ENCODE results near the gene UBTF.
A peak's percentile ranks its signal among the peaks of the same experiment; 100 is the strongest.

Gene UBTF, protein sequence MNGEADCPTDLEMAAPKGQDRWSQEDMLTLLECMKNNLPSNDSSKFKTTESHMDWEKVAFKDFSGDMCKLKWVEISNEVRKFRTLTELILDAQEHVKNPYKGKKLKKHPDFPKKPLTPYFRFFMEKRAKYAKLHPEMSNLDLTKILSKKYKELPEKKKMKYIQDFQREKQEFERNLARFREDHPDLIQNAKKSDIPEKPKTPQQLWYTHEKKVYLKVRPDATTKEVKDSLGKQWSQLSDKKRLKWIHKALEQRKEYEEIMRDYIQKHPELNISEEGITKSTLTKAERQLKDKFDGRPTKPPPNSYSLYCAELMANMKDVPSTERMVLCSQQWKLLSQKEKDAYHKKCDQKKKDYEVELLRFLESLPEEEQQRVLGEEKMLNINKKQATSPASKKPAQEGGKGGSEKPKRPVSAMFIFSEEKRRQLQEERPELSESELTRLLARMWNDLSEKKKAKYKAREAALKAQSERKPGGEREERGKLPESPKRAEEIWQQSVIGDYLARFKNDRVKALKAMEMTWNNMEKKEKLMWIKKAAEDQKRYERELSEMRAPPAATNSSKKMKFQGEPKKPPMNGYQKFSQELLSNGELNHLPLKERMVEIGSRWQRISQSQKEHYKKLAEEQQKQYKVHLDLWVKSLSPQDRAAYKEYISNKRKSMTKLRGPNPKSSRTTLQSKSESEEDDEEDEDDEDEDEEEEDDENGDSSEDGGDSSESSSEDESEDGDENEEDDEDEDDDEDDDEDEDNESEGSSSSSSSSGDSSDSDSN

DNA sequence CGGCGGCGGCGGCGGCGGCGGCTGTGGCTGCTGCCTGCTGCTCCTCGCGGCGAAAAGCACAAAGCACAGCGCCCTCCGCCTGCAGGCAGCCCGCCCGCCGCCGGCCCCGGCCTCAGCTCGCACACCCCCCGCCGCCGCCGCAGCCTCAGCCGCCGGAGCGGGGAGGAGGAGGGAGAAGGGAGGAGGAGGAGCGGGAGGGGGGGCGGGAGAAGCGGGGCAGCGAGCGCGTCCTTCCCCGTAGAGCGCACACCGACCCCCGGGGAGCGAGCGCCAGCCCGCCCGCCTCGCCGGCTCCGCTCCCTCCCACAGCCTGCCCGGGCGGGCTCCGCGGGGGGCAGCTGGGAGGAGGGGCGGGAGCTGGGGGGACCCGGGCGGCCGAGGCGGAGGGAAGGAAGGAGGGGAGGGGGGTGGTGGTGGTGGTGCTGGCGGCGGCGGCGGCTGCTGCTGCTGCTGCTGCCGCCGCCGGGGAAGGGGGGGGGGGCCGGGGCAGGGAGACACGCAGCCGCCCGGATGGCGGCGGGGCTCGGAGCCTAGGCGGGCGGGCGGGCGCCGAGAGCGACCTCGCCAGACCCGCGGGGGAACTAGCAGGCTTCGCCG is at the start of gene UBTF:
UBTF (minus strand) TSS at position 60 of the 597 bp plus-strand sequence. CDS start 1,446 bp downstream, outside the sequence.
- peak; percentile 62 for DNase-seq (ENCODE audit: low read depth)

DNA sequence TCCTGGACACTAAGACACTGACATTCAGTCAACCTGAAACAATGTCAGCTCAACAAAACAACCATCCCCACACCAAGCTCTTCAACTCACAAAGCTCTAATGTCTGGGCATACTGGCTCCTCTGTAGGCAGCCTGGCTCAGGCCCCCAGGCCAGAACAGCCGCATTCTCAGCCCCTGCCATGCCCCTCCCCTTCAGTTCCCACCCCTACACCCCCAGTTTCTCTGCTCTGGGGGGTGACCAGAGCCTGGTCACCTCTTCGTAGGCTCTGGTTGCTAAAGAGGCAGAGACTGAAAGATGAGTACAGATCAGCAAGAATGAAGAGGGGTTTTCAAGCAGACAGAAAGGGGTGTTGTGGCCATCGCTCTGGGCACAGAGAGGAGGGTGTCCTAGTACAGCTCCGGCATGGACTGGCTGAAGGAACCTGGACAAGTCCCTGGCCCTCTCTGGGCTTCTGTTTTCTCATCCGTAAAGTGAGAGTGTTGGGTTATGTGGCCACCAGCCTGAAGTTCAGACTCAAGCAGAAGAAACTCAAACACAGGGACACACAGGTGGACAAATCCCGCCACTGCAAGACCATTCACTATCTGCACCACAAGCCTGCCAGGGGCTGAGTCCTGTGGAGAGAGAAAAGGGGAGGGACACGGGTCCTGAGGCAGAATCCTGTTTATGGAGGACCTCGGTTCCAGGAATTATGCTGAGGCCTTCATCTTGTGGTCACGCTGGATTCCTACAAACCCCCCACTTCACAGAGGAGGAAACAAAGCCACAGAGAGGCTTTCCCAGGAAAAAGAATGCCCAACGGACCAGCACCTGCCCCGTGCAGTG is 49.4 kb upstream of the UBTF start:
- DNase-seq (ENCODE audit: low read depth) = no peak

DNA sequence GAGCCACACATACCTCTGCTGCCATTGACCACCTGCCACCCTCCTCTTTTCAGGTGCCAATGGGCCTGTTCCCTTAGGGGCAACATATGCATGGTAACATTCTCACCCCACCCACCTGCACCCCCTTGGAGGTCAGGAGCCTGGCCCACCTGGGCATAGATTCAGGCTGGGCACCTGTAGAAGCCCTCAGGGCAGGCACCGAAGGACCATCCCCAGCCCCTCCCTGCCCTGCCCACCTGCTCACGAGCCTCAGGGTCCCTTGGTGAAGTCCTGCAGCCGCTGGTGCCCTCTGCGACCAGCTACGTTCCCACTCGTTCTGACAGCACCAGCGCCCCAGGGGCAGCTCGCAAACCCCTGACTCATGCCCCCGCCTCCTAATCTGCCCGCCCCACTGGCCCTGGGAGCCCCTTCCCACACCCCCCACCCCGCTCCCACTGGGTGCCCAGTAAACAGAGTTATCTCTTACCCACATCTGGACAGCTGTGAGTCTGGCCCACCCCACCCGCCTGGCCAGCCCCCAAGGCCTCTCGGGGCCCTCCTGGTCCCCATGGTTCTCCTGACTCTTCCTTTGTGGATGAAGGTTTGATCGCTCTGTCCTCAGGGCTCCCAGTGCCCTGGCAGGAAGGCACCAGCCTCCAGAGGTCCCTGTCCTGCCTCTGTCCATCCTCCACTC is 48.5 kb upstream of the UBTF start, which contains the start of gene SLC4A1:
SLC4A1 (minus strand) TSS at position 318 of the 673 bp plus-strand sequence. CDS start 5,269 bp downstream, outside the sequence.
- no peak for DNase-seq (ENCODE audit: low read depth)

DNA sequence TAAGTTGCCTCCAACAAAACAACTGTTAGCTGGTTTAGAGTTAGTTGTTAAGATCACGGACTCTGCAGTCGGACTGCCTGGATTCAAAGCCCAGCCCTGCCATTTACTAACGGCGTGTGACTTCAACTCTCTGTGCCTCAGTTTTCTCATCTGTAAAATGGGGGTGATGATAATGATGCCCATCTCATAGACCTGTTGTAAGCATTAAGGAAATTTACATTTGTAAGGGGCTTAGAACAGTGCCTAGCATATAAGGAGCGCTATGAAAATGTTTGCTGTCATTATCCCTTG is 47.6 kb upstream of the UBTF start:
- DNase-seq (ENCODE audit: low read depth) = no peak

GRCh38 chr17:44266402-44267164 is 47.1 kb upstream of the UBTF start:
- no peak for DNase-seq (ENCODE audit: low read depth)

DNA sequence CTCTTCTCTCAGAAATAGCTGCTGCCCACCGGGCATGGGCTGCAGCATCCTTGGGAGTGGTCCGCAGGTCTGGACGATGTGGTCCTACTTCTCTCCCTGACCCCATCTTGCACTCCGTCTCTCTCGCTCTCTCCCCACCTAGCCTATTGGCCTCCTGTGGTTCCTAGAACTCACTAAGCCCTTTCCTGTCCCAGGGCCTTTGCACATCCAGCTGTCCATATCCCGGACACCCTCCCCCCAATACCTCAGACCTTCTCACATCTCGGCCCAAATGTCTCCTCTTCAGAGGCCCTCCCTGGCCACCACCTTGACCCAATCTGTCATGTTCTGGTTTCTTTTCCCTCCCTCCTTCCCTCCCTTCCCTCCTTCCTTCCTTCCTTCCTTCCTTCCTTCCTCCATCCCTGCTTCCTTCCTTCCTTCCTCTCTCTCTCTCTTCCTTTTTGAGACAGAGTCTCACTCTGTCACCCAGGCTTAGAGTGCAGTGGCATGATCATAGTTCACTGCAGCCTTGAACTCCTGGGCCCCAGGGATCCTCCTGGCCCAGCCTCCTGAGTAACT is 43.9 kb upstream of the UBTF start:
- DNase-seq (ENCODE audit: low read depth) = no peak

DNA sequence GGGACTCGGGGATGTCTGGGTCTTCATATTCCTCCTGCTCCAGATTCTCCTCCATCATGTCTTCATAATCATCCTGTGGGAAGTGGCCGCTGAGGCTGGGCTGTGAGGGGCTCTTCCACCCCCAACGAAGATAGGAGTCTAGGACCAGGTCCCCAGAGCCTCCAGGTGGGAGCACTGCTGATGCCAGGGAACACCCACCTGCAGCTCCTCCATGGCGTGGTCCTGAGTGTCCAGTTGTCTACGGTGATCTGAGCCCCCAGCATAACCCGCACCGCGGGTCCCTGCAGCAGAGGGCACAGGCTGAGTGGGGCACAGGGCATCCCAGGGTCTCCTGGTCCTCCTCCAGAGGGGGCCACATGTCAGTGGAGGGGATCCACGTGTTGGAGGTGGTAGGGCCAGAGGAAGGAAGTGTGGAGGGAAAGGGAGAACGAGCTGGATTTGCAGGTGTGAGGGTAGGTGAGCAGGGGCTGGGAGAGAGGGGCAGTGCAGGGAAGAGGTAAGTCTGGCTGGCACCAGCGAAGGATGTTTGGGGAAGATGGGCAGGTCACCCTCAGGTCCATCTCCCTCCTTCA is 43.3 kb upstream of the UBTF start:
- DNase-seq (ENCODE audit: low read depth) = no peak

DNA sequence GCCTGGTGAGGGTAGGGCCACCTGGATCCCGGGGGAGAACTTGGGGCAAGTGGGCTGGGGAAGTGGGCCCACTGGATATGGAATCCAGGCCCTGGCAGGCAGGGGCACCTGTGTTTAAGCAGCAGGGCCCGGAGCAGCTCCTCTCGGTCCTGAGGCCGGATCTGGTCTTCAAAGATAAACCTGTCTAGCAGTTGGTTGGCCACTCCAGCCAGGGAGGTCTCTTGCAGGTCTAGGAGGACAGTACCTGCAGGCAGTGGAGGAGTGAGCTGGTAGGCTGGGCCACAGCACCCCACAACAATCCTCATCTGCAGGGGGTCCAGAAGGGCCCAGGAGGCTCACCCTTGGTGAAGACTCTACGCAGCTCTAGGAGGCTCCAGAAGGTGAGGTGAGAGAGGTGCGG is 40.8 kb upstream of the UBTF start:
- DNase-seq (ENCODE audit: low read depth) = no peak

DNA sequence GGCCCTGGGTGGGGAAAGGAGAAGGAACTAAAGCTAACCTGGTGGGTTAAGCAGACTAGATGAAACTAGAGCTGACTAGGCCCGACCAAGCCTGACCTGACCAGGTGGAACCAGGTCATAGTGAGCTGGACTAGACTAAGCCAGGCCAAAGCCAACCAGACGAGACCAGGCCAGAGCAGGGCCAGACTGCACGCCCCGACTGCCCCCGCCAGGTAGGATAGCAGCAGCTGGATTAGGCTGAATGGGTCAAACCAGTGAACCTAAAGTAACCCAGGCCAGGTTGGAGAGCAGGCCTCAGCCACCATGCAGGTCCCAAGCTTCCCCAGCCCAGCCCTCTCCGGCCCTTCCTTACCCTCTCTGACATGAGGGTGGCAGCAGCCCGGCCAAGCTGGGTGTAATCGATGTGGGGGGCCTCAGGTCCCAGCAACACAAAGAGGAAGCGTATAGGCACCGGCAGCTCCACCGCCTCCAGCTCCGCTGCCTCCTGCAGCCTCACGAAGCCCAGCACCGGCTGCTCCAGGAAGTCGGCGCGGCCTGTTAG is 39.4 kb upstream of the UBTF start:
- no peak for DNase-seq (ENCODE audit: low read depth)

- no peak for DNase-seq (ENCODE audit: low read depth)
Observed at GRCh38 chr17:44257815-44258760, 38.6 kb upstream of the UBTF start.

DNA sequence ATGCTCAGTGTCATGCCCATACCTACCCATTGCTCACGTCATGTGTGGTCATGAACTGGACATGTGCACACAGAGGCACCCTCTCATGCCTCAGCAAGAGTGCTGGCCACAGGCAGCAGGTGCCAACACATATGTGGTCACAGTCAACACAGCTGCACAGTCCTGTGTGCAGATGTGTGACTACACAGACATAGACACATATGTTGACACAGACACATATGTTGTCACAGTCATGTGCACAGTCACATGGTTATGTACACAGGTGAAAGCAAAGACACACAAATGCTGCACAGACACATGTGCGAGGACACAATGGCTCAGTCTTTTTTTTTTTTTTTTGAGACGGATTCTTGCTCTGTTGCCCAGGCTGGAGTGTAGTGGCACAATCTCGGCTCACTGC is 37.2 kb upstream of the UBTF start:
- DNase-seq (ENCODE audit: low read depth) = no peak

- DNase-seq (ENCODE audit: low read depth) = no peak
Observed at GRCh38 chr17:44255915-44256314, 36.4 kb upstream of the UBTF start.

GRCh38 chr17:44254361-44255095 is 35.1 kb upstream of the UBTF start:
- DNase-seq (ENCODE audit: low read depth) = no peak

DNA sequence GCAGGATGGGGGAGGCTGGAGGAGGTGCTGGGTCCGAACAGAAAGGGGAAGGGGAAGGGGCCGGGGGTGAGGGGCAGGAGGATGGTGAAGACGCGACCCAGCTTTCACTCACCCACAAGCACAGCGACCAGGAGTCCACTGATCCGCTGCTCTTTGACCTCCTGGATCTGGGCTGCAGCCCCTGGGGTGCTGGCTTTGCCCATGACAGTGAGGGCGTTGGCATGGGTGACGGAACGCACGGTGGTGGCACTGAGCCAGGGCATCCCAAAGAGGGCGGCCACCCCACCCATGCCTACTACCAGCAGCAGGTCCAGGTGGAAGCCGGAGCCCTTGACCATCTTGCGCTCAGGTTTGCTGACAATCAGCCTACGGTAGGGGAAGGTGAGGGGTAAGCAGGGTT is 33.5 kb upstream of the UBTF start:
- no peak for DNase-seq (ENCODE audit: low read depth)

GRCh38 chr17:44251062-44251461 is 31.6 kb upstream of the UBTF start:
- DNase-seq (ENCODE audit: low read depth) = no peak

DNA sequence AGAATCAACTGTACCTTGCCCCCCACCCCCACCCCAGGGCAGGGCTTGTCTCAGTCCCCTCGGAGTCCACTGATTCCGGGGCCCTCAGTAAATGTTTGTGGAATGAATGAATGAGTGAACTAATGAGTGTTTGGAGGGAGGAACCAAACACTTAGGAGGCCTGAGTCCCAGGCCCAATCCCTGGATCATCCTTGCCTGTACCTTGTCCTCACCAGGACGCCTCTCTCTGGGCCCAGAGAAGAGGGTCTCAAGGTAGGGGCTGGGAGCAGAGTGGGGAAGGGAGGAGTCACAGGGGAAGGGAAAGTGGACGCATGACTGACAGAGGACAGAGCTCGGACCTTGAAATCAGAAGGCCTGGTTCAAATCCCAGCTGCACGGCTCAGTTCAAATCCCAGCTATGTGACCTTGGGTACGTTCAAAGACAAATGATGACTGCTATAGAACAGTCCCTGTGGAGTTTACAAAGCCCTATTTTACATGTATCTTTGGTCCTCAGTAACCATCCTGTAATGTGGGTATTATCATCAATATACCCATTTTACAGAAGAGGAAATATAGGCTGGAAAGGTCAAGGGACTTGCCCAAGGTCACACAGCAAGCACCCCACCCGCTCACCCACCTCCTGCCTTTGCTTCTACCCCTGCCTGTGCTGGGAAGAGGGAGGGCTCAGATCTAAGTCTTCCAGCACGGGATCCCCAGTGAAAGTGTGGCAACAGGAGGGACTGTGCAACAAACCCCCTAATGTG is 30.2 kb upstream of the UBTF start:
- DNase-seq (ENCODE audit: low read depth) = no peak

All from activated T-cell treated with anti-CD3 and anti-CD28 coated beads for 1 hour (primary cell).